ENCODE measurements around the gene C1orf174.

The C1orf174 gene

DNA sequence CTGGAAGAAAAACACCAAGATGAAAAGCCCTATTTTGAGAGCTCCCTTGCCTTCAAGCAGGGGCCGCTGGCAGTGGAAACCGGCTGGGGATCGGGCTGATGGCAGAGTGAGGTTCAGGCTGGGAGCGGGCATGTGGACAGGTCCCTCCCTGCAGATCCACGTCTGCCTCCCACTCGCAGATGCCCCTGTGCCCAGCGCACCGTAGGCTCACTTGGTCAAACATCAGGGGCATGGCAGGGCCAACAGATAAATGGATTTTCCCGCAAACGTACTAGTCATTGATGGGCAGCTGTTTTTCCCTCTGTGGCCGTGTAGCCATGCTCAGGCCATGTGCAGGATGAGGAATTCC lies 6.6 kb upstream of the C1orf174 start:
- peaks cover 0 to 32% of the 10 kb centered on the region in 2 donors for H3K27me3 ChIP-seq
- DNase-seq = no peak
- intact Hi-C loops (cut with DNase I; ENCODE audit: low total_unique reads) = no loop called here
- peaks cover 0 to 6% (median 2%) of the 10 kb centered on the region in 4 donors for H3K4me1 ChIP-seq
- no peaks in the 10 kb centered on the region for H3K9me3 ChIP-seq
- no peak overlapping the region for H3K27ac ChIP-seq
- no peak overlapping the region for H3K4me3 ChIP-seq
- TF ChIP-seq, protein P1, sequence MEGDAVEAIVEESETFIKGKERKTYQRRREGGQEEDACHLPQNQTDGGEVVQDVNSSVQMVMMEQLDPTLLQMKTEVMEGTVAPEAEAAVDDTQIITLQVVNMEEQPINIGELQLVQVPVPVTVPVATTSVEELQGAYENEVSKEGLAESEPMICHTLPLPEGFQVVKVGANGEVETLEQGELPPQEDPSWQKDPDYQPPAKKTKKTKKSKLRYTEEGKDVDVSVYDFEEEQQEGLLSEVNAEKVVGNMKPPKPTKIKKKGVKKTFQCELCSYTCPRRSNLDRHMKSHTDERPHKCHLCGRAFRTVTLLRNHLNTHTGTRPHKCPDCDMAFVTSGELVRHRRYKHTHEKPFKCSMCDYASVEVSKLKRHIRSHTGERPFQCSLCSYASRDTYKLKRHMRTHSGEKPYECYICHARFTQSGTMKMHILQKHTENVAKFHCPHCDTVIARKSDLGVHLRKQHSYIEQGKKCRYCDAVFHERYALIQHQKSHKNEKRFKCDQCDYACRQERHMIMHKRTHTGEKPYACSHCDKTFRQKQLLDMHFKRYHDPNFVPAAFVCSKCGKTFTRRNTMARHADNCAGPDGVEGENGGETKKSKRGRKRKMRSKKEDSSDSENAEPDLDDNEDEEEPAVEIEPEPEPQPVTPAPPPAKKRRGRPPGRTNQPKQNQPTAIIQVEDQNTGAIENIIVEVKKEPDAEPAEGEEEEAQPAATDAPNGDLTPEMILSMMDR (IDR thresholded peaks at IDR 0.05) = no peak
- no peaks in the 10 kb centered on the region for H3K36me3 ChIP-seq

DNA sequence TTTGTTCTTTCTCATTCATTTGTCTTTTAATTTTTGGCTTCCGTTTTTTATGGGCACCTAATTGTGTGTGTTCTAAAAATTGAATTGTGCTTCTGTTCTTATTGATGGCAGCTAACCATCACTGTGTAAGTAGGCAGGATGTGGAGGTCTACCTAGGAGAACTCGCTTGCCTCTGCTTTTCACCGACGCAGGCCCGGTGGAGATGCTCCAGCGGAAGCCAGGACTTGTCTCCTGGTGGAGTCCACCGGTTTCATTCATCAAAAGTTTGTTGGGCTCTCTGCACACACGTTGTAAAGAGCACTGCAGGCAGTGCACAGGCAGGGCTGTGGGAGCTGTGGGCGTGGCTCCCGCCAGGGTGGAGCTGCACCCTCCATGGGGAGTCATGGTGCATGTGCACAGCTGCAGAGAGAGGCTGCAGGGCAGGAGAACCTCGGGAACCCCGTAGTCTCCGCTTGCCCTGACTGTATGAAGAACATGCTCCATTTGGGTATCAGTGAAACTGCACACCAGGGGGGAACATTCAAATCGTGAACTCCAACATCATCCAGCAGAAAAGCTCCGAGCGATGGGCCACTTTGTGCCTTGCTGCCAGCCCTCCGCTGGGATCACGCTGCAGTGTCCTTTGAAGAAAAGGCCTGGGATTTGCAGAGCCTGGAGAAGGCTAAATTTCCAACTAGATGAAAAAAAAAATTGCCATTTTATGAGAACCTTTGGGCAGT lies 6.0 kb upstream of the C1orf174 start:
- peaks cover 0 to 5% (median 4%) of the 10 kb centered on the region in 4 donors for H3K4me1 ChIP-seq
- no peaks in the 10 kb centered on the region for H3K36me3 ChIP-seq
- H3K27me3 ChIP-seq = peaks cover 0 to 26% of the 10 kb centered on the region in 2 donors
- no peak overlapping the region for H3K27ac ChIP-seq
- DNase-seq = no peak
- intact Hi-C loops (cut with DNase I; ENCODE audit: low total_unique reads) = no loop called here
- no peak overlapping the region for H3K4me3 ChIP-seq
- TF ChIP-seq, protein P1 (IDR thresholded peaks at IDR 0.05) = no peak
- no peaks in the 10 kb centered on the region for H3K9me3 ChIP-seq

DNA sequence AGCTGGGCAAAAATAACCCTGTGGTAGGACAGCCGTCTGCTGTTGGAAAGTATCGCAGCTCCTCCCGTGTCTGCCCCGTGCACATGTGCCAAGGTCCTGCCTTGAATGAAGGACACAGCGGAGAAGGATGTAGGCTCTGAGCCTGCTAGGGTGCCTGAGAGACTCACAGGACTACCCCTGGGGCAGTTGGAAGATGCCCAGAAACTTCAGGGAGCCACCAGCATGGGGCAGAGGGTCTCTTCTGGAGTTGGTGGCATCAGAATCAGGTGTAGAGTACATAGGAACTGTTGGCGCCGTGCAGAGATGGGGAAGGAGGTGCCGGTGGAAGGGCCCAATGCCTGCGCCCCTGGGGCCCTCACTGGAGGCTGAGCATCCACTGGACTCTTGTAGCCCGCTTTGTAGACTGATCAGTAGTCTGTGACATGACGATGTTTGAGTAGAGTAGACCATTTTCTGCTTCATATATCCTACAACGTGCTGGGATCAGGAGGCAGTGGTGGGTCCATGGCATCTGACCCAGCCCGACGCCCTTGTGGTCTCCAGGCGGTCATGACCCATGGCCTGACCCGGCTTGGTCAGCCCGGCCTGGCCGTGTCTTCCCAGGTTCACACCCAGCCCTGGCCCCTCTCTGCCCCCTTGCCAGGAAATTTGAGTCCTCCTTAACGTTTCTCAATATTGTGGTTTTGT lies 5.3 kb upstream of the C1orf174 start:
- peaks cover 0 to 19% of the 10 kb centered on the region in 2 donors for H3K27me3 ChIP-seq
- TF ChIP-seq, protein P1 (IDR thresholded peaks at IDR 0.05) = no peak
- peaks cover 0 to 4% (median 0%) of the 10 kb centered on the region in 4 donors for H3K4me1 ChIP-seq
- DNase-seq = no peak
- H3K9me3 ChIP-seq = no peaks in the 10 kb centered on the region
- H3K36me3 ChIP-seq = no peaks in the 10 kb centered on the region
- H3K27ac ChIP-seq = no peak overlapping the region
- H3K4me3 ChIP-seq = no peak overlapping the region
- intact Hi-C loops (cut with DNase I; ENCODE audit: low total_unique reads) = no loop called here

DNA sequence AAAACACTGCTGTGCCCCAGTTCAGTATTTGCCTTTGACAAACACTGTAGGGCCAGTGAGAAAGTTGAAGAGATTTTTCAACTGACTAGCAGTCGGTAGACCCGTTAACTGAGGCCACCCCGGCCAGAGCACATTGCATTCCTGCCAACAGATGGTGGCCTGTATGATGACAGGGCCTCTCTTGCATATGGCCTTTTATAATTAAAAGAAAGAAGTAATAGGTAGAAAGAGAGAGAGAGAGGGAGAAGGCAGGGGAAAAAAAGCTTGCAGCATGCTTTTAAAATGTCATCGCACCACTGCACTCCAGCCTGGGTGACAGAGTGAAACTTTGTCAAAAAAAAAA lies 4.7 kb upstream of the C1orf174 start:
- DNase-seq = no peak
- H3K4me1 ChIP-seq = peaks cover 0 to 4% (median under 1%) of the 10 kb centered on the region in 4 donors
- H3K9me3 ChIP-seq = no peaks in the 10 kb centered on the region
- TF ChIP-seq, protein P1 (IDR thresholded peaks at IDR 0.05) = no peak
- intact Hi-C loops (cut with DNase I; ENCODE audit: low total_unique reads) = no loop called here
- H3K27ac ChIP-seq = no peak overlapping the region
- H3K36me3 ChIP-seq = no peaks in the 10 kb centered on the region
- H3K4me3 ChIP-seq = no peak overlapping the region
- peaks cover 0 to 13% of the 10 kb centered on the region in 2 donors for H3K27me3 ChIP-seq

DNA sequence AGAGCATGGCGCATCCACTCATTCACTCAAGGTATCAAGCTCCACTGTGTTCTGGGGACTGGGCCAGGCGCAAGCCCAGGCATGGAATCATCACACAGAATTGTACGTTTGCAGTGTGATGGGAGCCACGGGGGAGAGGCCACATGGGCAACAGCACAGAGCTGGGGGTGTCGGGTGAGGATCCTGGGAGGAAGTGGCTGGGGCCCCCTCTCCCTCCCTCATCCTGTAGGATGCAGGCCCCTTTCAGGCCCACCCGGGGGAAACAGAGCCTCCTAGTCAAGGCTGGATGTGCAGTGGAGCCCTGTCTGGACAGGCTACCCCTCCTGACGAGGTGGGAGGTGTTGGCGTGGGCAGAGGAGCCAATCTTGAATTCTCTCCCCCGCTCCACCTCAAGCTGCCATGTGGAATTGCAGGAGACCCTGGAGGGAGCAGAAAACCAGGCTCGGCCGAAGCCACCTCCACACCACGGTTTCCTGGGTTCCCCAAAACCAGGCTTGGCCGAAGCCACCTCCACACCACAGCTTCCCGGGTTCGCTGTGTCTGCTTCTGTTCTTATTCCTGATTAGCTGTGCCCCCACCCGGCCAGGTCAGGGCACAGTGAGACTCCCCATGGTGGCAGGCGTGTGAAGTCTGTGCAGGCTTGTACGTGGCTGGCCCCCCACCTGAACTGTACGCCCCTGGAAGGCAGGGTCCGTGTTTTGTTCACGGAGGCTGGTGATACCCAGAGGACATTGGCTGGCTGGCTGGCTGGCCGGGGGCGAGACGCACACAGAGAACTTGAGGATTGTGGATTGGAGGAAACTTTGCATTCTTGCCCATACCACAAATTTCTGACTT lies 4.2 kb upstream of the C1orf174 start:
- intact Hi-C loops (cut with DNase I; ENCODE audit: low total_unique reads) = no loop called here
- peaks cover 0 to 9% (median 6%) of the 10 kb centered on the region in 4 donors for H3K4me1 ChIP-seq
- H3K4me3 ChIP-seq = no peak overlapping the region
- no peaks in the 10 kb centered on the region for H3K9me3 ChIP-seq
- peaks cover 0 to 12% of the 10 kb centered on the region in 2 donors for H3K27me3 ChIP-seq
- no peak overlapping the region for H3K27ac ChIP-seq
- H3K36me3 ChIP-seq = no peaks in the 10 kb centered on the region
- no peak for DNase-seq
- TF ChIP-seq, protein P1 (IDR thresholded peaks at IDR 0.05) = no peak

Measured in tibial artery (tissue), 4 donors.